AG04450 (cell line): Measurements from ENCODE around the gene CD1E. TPM values are rescaled to one million over a fixed set of nuclear protein-coding genes. Genes with fewer than 3 reads are reported as not detected.

Experiments used
- CTCF ChIA-PET: fragments of 300-600, 350-600 bp; formaldehyde crosslinking; extraction: SDS; loops from one replicate; lab custom pipeline; 2022; ENCODE audit warnings: antibody characterized with exemption, inconsistent platforms; lab: Charles Lee
- POLR2A ChIA-PET: fragments of 350-600 bp; formaldehyde crosslinking; extraction: SDS; loops from one replicate; lab custom pipeline; 2021; ENCODE audit warnings: antibody characterized with exemption, inconsistent platforms; lab: Yijun Ruan, JAX
- DNase-seq: peaks from one replicate; pipeline ENCODE4 v3.0.0-alpha.2; 2011; ENCODE audit warnings: low read depth, low spot score
- H3K27ac ChIP-seq: one replicate; pipeline ENCODE4 v1.5.1; 2012; ENCODE audit warnings: low read depth, low read length, control low read depth
- H3K27me3 ChIP-seq: one replicate; pipeline ENCODE4 v1.6.0; 2012; ENCODE audit warnings: low read length; ENCODE audit not compliant: control insufficient read depth, insufficient read depth
- H3K4me3 ChIP-seq: 2 replicates; pipeline ENCODE4 v1.5.1; 2011; ENCODE audit warnings: mild to moderate bottlenecking, low read depth, low read length, control low read depth
- H3K9me3 ChIP-seq: 2 replicates; pipeline ENCODE4 v1.5.1; 2012; ENCODE audit warnings: low read length; ENCODE audit not compliant: control insufficient read depth, insufficient read depth
- CTCF ChIP-seq: IDR thresholded peaks from 2 replicates; pipeline ENCODE4 v1.5.1; 2011; ENCODE audit warnings: low read depth, low read length, control low read depth, inconsistent platforms
- polyA plus RNA-seq: library from polyadenylated mRNA; depleted of rRNA; stranded (reverse); fragments of >200 nt; gene quantifications from 2 replicates; pipeline ENCODE4 v1.2.3, GENCODE V29; 2011

CD1E gene
- polyA plus RNA-seq, 1 experiment = not detected

- Histone ChIP-seq H3K4me3 (no peak overlapping the region), H3K9me3 (no peaks in the 10 kb centered on the region; the same call in none of the 2 replicates), H3K27me3 (no peaks in the 10 kb centered on the region), H3K27ac (no peak overlapping the region)
- POLR2A ChIA-PET = no interaction called here
- DNase-seq = no peak
- CTCF ChIA-PET = interaction anchor here (0.6 kb wide), 1 partner anchor 143 kb away, joined by 3 read pairs; no protein-coding TSS in a partner anchor
- no peak for TF ChIP-seq CTCF
These were observed 26.2 kb upstream of the CD1E start for GRCh38 chr1:158327481-158327880.

GRCh38 chr1:158328426-158328825 lies 25.3 kb upstream of the CD1E start:
- Histone ChIP-seq H3K27me3 (no peaks in the 10 kb centered on the region), H3K4me3 (no peak overlapping the region), H3K27ac (no peak overlapping the region), H3K9me3 (no peaks in the 10 kb centered on the region; the same call in none of the 2 replicates)
- CTCF ChIA-PET = no interaction called here
- DNase-seq = no peak
- POLR2A ChIA-PET = no interaction called here
- TF ChIP-seq CTCF = no peak

- Histone ChIP-seq H3K27me3 (no peaks in the 10 kb centered on the region), H3K4me3 (no peak overlapping the region), H3K27ac (no peak overlapping the region), H3K9me3 (no peaks in the 10 kb centered on the region; the same call in 1 of the 2 replicates)
- TF ChIP-seq CTCF = no peak
- POLR2A ChIA-PET = no interaction called here
- no peak for DNase-seq
- CTCF ChIA-PET = no interaction called here
These were observed 24.4 kb upstream of the CD1E start for GRCh38 chr1:158329300-158329699.

GRCh38 chr1:158329733-158330132 lies 24.0 kb upstream of the CD1E start:
- Histone ChIP-seq H3K4me3 (no peak overlapping the region), H3K9me3 (no peaks in the 10 kb centered on the region; the same call in 1 of the 2 replicates), H3K27ac (no peak overlapping the region), H3K27me3 (no peaks in the 10 kb centered on the region)
- no peak for TF ChIP-seq CTCF
- CTCF ChIA-PET = no interaction called here
- POLR2A ChIA-PET = no interaction called here
- no peak for DNase-seq

- H3K9me3 ChIP-seq = no peaks in the 10 kb centered on the region; the same call in 1 of the 2 replicates
- ChIA-PET CTCF (no interaction called here), POLR2A (no interaction called here)
- no peak for TF ChIP-seq CTCF
- no peaks in the 10 kb centered on the region for H3K27me3 ChIP-seq
- H3K4me3 ChIP-seq = no peak overlapping the region
- no peak overlapping the region for H3K27ac ChIP-seq
- DNase-seq = no peak
These were observed 23.1 kb upstream of the CD1E start for GRCh38 chr1:158330391-158331105.
